Astrocyte (in vitro differentiated cells and primary cell): ENCODE measurements around the gene CDH5.

Source experiments
- CTCF ChIP-seq: IDR thresholded peaks from 2 replicates; pipeline ENCODE4 v1.5.1; 2011; ENCODE audit warnings: low read depth, mild to moderate bottlenecking, inconsistent platforms, low read length, moderate library complexity; ENCODE audit not compliant: insufficient read depth
- EZH2 ChIP-seq: IDR thresholded peaks from 2 replicates; pipeline ENCODE4 v1.6.1; 2012; ENCODE audit warnings: mild to moderate bottlenecking, low read length, inconsistent platforms; ENCODE audit not compliant: insufficient read depth

- no peak for TF ChIP-seq CTCF
- no peak for TF ChIP-seq EZH2
Observed at GRCh38 chr16:66421891-66422290, 55.4 kb downstream of the CDH5 start.
